Endodermal cell (in vitro differentiated cells): ENCODE results near the gene BAD. TPM values are rescaled to one million over a fixed set of nuclear protein-coding genes. Genes with fewer than 3 reads are reported as not detected.

Experiments
- DNase-seq: peaks from one replicate; pipeline ENCODE4 v3.0.0-alpha.2; 2017
- H3K27ac ChIP-seq: 2 replicates; pipeline ENCODE4 v1.5.1; 2013; ENCODE audit warnings: mild to moderate bottlenecking, low read depth, low read length, moderate library complexity
- H3K27me3 ChIP-seq: 2 replicates; pipeline ENCODE4 v1.6.1; 2013; ENCODE audit warnings: mild to moderate bottlenecking, low read length, moderate library complexity; ENCODE audit not compliant: insufficient read depth, control insufficient read depth, poor library complexity, severe bottlenecking
- H3K36me3 ChIP-seq: 2 replicates; pipeline ENCODE4 v1.7.0; 2013; ENCODE audit warnings: mild to moderate bottlenecking, low read length, moderate library complexity; ENCODE audit not compliant: control insufficient read depth, insufficient read depth
- H3K4me1 ChIP-seq: one replicate; pipeline ENCODE4 v1.7.0; 2013; ENCODE audit warnings: low read length; ENCODE audit not compliant: control insufficient read depth, insufficient read depth
- H3K4me3 ChIP-seq: 2 replicates; pipeline ENCODE4 v1.5.1; 2013; ENCODE audit warnings: mild to moderate bottlenecking, low read length, moderate library complexity
- H3K9ac ChIP-seq: 2 replicates; pipeline ENCODE4 v1.6.1; 2013; ENCODE audit warnings: mild to moderate bottlenecking, low read length, moderate library complexity; ENCODE audit not compliant: poor library complexity, severe bottlenecking; ENCODE audit errors: extremely low read depth
- H3K9me3 ChIP-seq: 2 replicates; pipeline ENCODE4 v1.6.1; 2013; ENCODE audit warnings: mild to moderate bottlenecking, low read length, moderate library complexity; ENCODE audit not compliant: control insufficient read depth
- H3K27ac Mint-ChIP-seq: 2 replicates; pipeline ENCODE4 v1.8.0; 2020; ENCODE audit warnings: mixed read lengths
- H3K27me3 Mint-ChIP-seq: 2 replicates; pipeline ENCODE4 v1.8.0; 2021; ENCODE audit warnings: mild to moderate bottlenecking, mixed read lengths; ENCODE audit not compliant: insufficient read depth
- H3K36me3 Mint-ChIP-seq: 2 replicates; pipeline ENCODE4 v1.8.0; 2020; ENCODE audit warnings: low read depth, mixed read lengths
- H3K4me1 Mint-ChIP-seq: 2 replicates; pipeline ENCODE4 v1.8.0; 2020; ENCODE audit warnings: mixed read lengths
- H3K4me3 Mint-ChIP-seq: 2 replicates; pipeline ENCODE4 v1.8.0; 2020; ENCODE audit warnings: mild to moderate bottlenecking, moderate library complexity, mixed read lengths
- H3K9me3 Mint-ChIP-seq: 2 replicates; pipeline ENCODE4 v1.8.0; 2020; ENCODE audit warnings: mild to moderate bottlenecking, mixed read lengths
- WGBS, 2 experiments: methylation state at CpG; one replicate each; pipeline versions ENCODE4 v1.1.5 to v1.1.7; 2013; ENCODE audit warnings: missing lambda C conversion rate in 2 of 2, mixed read lengths in 1 of 2; ENCODE audit not compliant: insufficient coverage in 1 of 2, insufficient read length in 1 of 2; 5-methylcytosine and 5-hydroxymethylcytosine counted together
- total RNA-seq, 2 donors: library from RNA; stranded (reverse); fragmentation: NEBNext Ultra II Directional in 1 of 2; extraction: Animal tissue kit (Norgen Biotek cat#: 25700) in 1 of 2; gene quantifications; 2 replicates in 1 of 2; 3 replicates in 1 of 2; pipeline ENCODE4 v1.2.1, GENCODE V29; 2021
- TF ChIP-seq, protein P1 (sequence below): fragments of 200-600 bp; sonication (generic); conservative IDR thresholded peaks from 2 replicates; pipeline ENCODE4 v1.5.0; 2021; ENCODE audit warnings: antibody characterized with exemption, mild to moderate bottlenecking

The BAD gene
- total RNA-seq, 2 donors from 2014 or later, result 42.3 to 48.2 TPM

DNA sequence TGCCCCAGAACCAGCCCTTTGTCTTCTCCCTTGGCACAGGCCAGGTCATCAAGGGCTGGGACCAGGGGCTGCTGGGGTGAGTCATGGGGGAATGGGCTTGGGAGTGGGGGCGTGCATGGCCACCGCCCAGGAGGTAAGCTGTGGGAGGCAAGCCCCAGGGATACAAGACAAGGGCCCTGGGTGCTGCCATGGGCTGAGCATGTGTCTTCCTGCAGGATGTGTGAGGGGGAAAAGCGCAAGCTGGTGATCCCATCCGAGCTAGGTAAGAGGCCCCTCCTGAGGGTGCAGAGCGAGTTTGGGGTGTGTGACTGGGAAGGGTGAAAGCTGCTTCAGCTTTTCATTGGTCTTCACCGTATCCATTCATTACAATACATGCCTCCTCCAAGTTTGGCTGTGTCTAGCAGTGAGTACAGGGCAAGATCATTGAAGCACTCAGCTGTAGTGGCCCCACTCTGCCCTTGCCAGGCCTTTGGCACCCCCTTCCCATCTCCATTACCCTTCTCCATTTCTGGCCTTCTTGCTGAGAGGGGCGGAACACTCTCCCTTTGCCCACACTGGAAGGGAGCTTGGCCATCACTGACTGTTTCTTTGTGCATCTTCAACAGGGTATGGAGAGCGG, 41.1 kb downstream of the BAD start:
- TF ChIP-seq, protein P1, sequence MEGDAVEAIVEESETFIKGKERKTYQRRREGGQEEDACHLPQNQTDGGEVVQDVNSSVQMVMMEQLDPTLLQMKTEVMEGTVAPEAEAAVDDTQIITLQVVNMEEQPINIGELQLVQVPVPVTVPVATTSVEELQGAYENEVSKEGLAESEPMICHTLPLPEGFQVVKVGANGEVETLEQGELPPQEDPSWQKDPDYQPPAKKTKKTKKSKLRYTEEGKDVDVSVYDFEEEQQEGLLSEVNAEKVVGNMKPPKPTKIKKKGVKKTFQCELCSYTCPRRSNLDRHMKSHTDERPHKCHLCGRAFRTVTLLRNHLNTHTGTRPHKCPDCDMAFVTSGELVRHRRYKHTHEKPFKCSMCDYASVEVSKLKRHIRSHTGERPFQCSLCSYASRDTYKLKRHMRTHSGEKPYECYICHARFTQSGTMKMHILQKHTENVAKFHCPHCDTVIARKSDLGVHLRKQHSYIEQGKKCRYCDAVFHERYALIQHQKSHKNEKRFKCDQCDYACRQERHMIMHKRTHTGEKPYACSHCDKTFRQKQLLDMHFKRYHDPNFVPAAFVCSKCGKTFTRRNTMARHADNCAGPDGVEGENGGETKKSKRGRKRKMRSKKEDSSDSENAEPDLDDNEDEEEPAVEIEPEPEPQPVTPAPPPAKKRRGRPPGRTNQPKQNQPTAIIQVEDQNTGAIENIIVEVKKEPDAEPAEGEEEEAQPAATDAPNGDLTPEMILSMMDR, result no peak
- H3K27me3 Mint-ChIP-seq, result no peaks in the 10 kb centered on the region
- H3K4me3 Mint-ChIP-seq, result peak overlapping the region; percentile 76
- H3K36me3 Mint-ChIP-seq, result peaks cover 24% of the 10 kb centered on the region
- no peaks in the 10 kb centered on the region for H3K27me3 ChIP-seq
- peaks cover 16% of the 10 kb centered on the region for H3K4me1 Mint-ChIP-seq
- H3K36me3 ChIP-seq, result peaks cover 23% of the 10 kb centered on the region
- peaks cover 7% of the 10 kb centered on the region for H3K4me1 ChIP-seq
- no peaks in the 10 kb centered on the region for H3K9me3 Mint-ChIP-seq
- no peaks in the 10 kb centered on the region for H3K9me3 ChIP-seq
- 96 to 97% methylated on average over 4 to 8 of the region's 8 CpGs for WGBS, 2 experiments
- H3K27ac ChIP-seq, result no peak overlapping the region
- H3K27ac Mint-ChIP-seq, result peak overlapping the region; percentile 48
- DNase-seq, result no peak
- no peak overlapping the region for H3K4me3 ChIP-seq
- no peak overlapping the region for H3K9ac ChIP-seq

DNA sequence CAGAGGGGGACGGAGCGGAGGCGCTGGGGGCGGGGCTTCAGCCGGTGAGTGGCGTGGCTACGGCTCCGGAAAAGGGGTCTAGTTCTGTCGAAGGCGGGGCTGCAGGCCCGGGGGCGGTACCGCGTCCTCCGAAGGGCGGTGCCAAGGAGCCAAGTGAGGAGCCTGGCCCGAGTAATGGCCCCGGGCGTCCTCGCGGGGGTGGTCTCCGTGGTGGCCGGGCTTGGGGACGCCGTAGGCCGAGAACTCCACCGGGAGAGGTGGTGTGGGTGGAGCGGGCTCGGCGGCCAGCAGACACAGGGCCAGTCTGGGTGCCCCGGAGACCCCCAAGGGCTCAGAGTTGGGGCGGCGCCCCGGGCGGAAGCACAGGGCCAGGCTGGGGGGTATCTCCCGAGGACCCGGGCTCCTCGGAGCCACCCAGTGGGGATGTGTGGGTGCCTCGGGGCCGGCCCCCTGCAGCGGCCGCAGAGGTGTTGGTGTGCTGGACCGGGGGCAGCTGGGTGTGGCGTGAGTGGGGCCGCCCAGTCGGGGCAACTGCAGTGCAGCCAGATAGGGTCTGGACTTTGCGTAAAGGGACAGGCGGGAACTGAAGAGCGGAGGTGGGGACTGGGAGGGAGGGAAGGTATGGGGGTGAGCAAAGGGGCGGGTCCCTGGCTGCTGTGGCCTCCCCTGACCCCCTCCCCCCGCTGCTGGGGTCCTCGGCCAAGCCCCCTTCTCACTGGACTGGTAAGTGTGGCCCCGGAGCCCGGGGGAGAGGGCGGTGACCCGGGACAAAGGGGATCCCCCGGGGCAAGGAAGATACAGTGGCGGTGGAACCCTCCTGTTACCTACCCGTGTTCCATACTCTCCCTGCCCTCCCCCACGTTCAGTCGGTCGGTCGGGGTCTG, 42.7 kb downstream of the BAD start:
- Histone ChIP-seq H3K27me3 (no peaks in the 10 kb centered on the region), H3K27ac (peak overlapping the region; percentile 68), H3K9me3 (no peaks in the 10 kb centered on the region), H3K9ac (peak overlapping the region; percentile 64), H3K36me3 (peaks cover 28% of the 10 kb centered on the region), H3K4me1 (peaks cover 4% of the 10 kb centered on the region), H3K4me3 (peak overlapping the region; percentile 95)
- no peaks in the 10 kb centered on the region for H3K27me3 Mint-ChIP-seq
- H3K4me3 Mint-ChIP-seq, result peak overlapping the region; percentile 76
- H3K9me3 Mint-ChIP-seq, result no peaks in the 10 kb centered on the region
- 1 to 2% methylated on average over 11 to 63 of the region's 63 CpGs for WGBS, 2 experiments
- peaks cover 9% of the 10 kb centered on the region for H3K4me1 Mint-ChIP-seq
- H3K36me3 Mint-ChIP-seq, result peaks cover 33% of the 10 kb centered on the region
- peak; percentile 86 for DNase-seq
- TF ChIP-seq, protein P1, result peak; percentile 16
- peak overlapping the region; percentile 96 for H3K27ac Mint-ChIP-seq

DNA sequence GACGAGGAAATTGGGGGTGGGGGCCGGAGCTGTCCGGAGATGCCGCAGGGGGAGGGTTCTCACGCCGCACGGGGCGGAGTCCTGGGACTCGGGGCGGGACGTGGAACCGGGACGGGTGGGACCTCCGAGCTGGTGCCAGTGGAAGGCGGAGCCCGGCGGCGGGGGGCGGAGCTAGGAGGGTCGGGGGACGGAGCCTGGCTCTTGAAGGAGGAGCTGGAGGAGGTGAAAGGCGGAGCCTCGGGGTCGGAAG, 43.3 kb downstream of the BAD start:
- 0% methylated on average over 24 of the region's 24 CpGs; no CpG with 5 or more reads in 1 of the 2 experiments for WGBS, 2 experiments
- H3K4me3 ChIP-seq, result peak overlapping the region; percentile 95
- Mint-ChIP-seq H3K9me3 (no peaks in the 10 kb centered on the region), H3K4me1 (peaks cover 9% of the 10 kb centered on the region), H3K27me3 (no peaks in the 10 kb centered on the region), H3K27ac (peak overlapping the region; percentile 96), H3K4me3 (peak overlapping the region; percentile 76), H3K36me3 (peaks cover 33% of the 10 kb centered on the region)
- H3K9ac ChIP-seq, result peak overlapping the region; percentile 81
- H3K27me3 ChIP-seq, result no peaks in the 10 kb centered on the region
- H3K4me1 ChIP-seq, result peaks cover 4% of the 10 kb centered on the region
- TF ChIP-seq, protein P1, result no peak
- DNase-seq, result peak; percentile 100
- peak overlapping the region; percentile 99 for H3K27ac ChIP-seq
- H3K9me3 ChIP-seq, result no peaks in the 10 kb centered on the region
- peaks cover 28% of the 10 kb centered on the region for H3K36me3 ChIP-seq
